Erythroblast (primary cell): ENCODE measurements around the gene MBTD1.

Source experiments
- GATA1 ChIP-seq: IDR thresholded peaks from 2 replicates; pipeline ENCODE4 v1.6.1; 2011; ENCODE audit warnings: low read depth, mild to moderate bottlenecking, control low read depth, low read length, moderate library complexity
- POLR2A ChIP-seq: IDR thresholded peaks from 2 replicates; pipeline ENCODE4 v1.6.1; 2011; ENCODE audit warnings: mild to moderate bottlenecking, low read length

DNA sequence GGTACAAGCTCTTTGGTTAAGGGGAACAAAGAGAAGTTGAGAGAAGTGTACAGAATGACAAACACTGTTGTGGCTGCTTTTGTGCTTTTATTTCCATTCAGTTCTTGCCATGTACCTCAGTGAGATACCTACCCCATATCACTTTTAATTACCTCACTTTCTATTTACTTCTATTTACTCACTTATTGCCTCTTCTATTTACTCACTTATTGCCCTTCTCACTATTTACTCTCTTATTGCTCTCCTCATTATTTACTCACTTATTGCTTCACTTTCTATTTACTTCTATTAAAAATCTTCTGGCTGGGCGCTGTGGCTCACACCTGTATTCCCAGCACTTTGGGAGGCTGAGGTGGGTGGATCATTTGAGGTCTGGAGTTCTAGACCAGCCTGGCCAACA is 41.9 kb downstream of the MBTD1 start:
- TF ChIP-seq POLR2A (no peak), GATA1 (no peak)
